Smooth muscle cell (in vitro differentiated cells): ENCODE data around the gene CCDC85B. TPM values are rescaled to one million over a fixed set of nuclear protein-coding genes. Genes with fewer than 3 reads are reported as not detected.
A peak's percentile ranks its signal among the peaks of the same experiment; 100 is the strongest.

Source experiments
- DNase-seq: peaks from one replicate; lab custom pipeline; 2025; ENCODE audit not compliant: unreplicated experiment; lab: John Stamatoyannopoulos, UW
- H2AFZ ChIP-seq: fragments of 200-600 bp; sonication (generic); 2 replicates; pipeline ENCODE4 v1.6.0; 2016; ENCODE audit warnings: antibody characterized with exemption, low read depth, mild to moderate bottlenecking
- H3F3A ChIP-seq: fragments of 200-600 bp; sonication (generic); 2 replicates; pipeline ENCODE4 v1.6.0; 2017; ENCODE audit warnings: antibody characterized with exemption, low read depth
- H3K27ac ChIP-seq: fragments of 200-600 bp; sonication (generic); 2 replicates; pipeline ENCODE4 v1.5.1; 2016; ENCODE audit warnings: low read depth, mild to moderate bottlenecking
- H3K27me3 ChIP-seq: fragments of 200-600 bp; sonication (generic); 2 replicates; pipeline ENCODE4 v1.6.1; 2016; ENCODE audit warnings: low read depth, mild to moderate bottlenecking
- H3K36me3 ChIP-seq: fragments of 200-600 bp; sonication (generic); 2 replicates; pipeline ENCODE4 v1.5.1; 2016; ENCODE audit warnings: low read depth
- H3K4me1 ChIP-seq: fragments of 200-600 bp; sonication (generic); 2 replicates; pipeline ENCODE4 v1.5.1; 2016; ENCODE audit warnings: low read depth
- H3K4me2 ChIP-seq: fragments of 200-600 bp; sonication (generic); 2 replicates; pipeline ENCODE4 v1.6.0; 2016; ENCODE audit warnings: mild to moderate bottlenecking
- H3K4me3 ChIP-seq: fragments of 200-600 bp; sonication (generic); 2 replicates; pipeline ENCODE4 v1.5.1; 2016; ENCODE audit warnings: mild to moderate bottlenecking
- H3K79me2 ChIP-seq: fragments of 200-600 bp; sonication (generic); 2 replicates; pipeline ENCODE4 v1.6.0; 2016; ENCODE audit warnings: low read depth, mild to moderate bottlenecking
- H3K9ac ChIP-seq: fragments of 200-600 bp; sonication (generic); 2 replicates; pipeline ENCODE4 v1.6.0; 2016; ENCODE audit warnings: low read depth
- H3K9me3 ChIP-seq: fragments of 200-600 bp; sonication (generic); replicated peaks from 2 replicates; pipeline ENCODE4 v1.5.1; 2016; ENCODE audit warnings: low read depth
- H4K20me1 ChIP-seq: fragments of 200-600 bp; sonication (generic); 2 replicates; pipeline ENCODE4 v1.6.0; 2016; ENCODE audit warnings: low read depth
- CTCF ChIP-seq: fragments of 200-600 bp; sonication (generic); IDR thresholded peaks from 2 replicates; pipeline ENCODE4 v1.5.1; 2017; ENCODE audit warnings: borderline replicate concordance, mild to moderate bottlenecking, antibody characterized with exemption; ENCODE audit not compliant: insufficient read depth, poor library complexity, severe bottlenecking
- WGBS: methylation state at CpG from one replicate; pipeline ENCODE4 v1.1.7; 2016; ENCODE audit warnings: low lambda C conversion rate; 5-methylcytosine and 5-hydroxymethylcytosine counted together
- polyA plus RNA-seq: library from polyadenylated mRNA; unstranded; fragments of >200 nt; fragmentation: Nextera tagmentation; extraction: Ambion mirVana; gene quantifications from 2 replicates; pipeline ENCODE4 v1.2.1, GENCODE V29; 2016
- total RNA-seq: library from RNA; depleted of rRNA; stranded (reverse); fragments of >200 nt; gene quantifications from 2 replicates; pipeline ENCODE4 v1.2.3, GENCODE V29; 2014

Gene CCDC85B
- total and polyA plus RNA-seq, 2 experiments from 2014 or later = 19.5 to 55.7 TPM

GRCh38 chr11:65860278-65861164, 30.0 kb upstream of the CCDC85B start, which contains the start of gene MUS81:
TSS of gene MUS81 (plus strand) at chr11:65860433. CDS start at chr11:65860754, 321 bp downstream.
- H3K4me2 ChIP-seq = peak within 1 kb of the TSS; percentile 88
- H3K4me3 ChIP-seq = peak within 1 kb of the TSS; percentile 96
- peak; percentile 89 for TF ChIP-seq CTCF
- peak within 1 kb of the TSS; percentile 64 for H2AFZ ChIP-seq
- H3K36me3 ChIP-seq = no peaks in the 10 kb centered on the region
- H3K9ac ChIP-seq = peak within 1 kb of the TSS; percentile 73
- H3K27me3 ChIP-seq = no peaks in the 10 kb centered on the region
- peaks cover 16% of the 10 kb centered on the region for H3K4me1 ChIP-seq
- H3K27ac ChIP-seq = peak within 1 kb of the TSS; percentile 83
- peaks cover 34% of the 10 kb centered on the region for H3F3A ChIP-seq
- H3K79me2 ChIP-seq = peaks cover 50% of the 10 kb centered on the region
- DNase-seq = peak; percentile 74
- no peaks in the 10 kb centered on the region for H3K9me3 ChIP-seq
- WGBS = 2% methylated on average over 70 of the region's 78 CpGs
- H4K20me1 ChIP-seq = peaks cover 42% of the 10 kb centered on the region

GRCh38 chr11:65861165-65861505, 29.3 kb upstream of the CCDC85B start:
- H3K4me2 ChIP-seq = peak overlapping the region; percentile 88
- peaks cover 42% of the 10 kb centered on the region for H4K20me1 ChIP-seq
- H3K27me3 ChIP-seq = no peaks in the 10 kb centered on the region
- no peaks in the 10 kb centered on the region for H3K36me3 ChIP-seq
- peak overlapping the region; percentile 96 for H3K4me3 ChIP-seq
- H3F3A ChIP-seq = peaks cover 40% of the 10 kb centered on the region
- H3K9ac ChIP-seq = peak overlapping the region; percentile 73
- H3K27ac ChIP-seq = peak overlapping the region; percentile 83
- H2AFZ ChIP-seq = no peak overlapping the region
- no peaks in the 10 kb centered on the region for H3K9me3 ChIP-seq
- DNase-seq = no peak
- no peak for TF ChIP-seq CTCF
- peaks cover 44% of the 10 kb centered on the region for H3K79me2 ChIP-seq
- WGBS = 7% methylated on average over 13 of the region's 14 CpGs
- H3K4me1 ChIP-seq = peaks cover 11% of the 10 kb centered on the region

GRCh38 chr11:65861533-65862183, 28.8 kb upstream of the CCDC85B start:
- Histone ChIP-seq H2AFZ (no peak overlapping the region), H3F3A (peaks cover 46% of the 10 kb centered on the region), H3K36me3 (no peaks in the 10 kb centered on the region), H3K4me2 (peak overlapping the region; percentile 88), H3K4me3 (peak overlapping the region; percentile 96), H3K27me3 (no peaks in the 10 kb centered on the region), H3K9ac (peak overlapping the region; percentile 73), H3K4me1 (peaks cover 8% of the 10 kb centered on the region), H3K9me3 (no peaks in the 10 kb centered on the region), H3K27ac (peak overlapping the region; percentile 83), H4K20me1 (peaks cover 42% of the 10 kb centered on the region), H3K79me2 (peaks cover 38% of the 10 kb centered on the region)
- 91% methylated on average over 13 of the region's 13 CpGs for WGBS
- no peak for TF ChIP-seq CTCF
- no peak for DNase-seq
